PC-9 (cell line): ENCODE results near the gene IL1RN. TPM values are rescaled to one million over a fixed set of nuclear protein-coding genes. Genes with fewer than 3 reads are reported as not detected.

Source experiments
- BruUV-seq: library from RNA; stranded (reverse); fragments of 400-500 nt; replicated peaks from 2 replicates; lab custom pipeline; 2021; lab: Mats Ljungman, UMichigan
- CTCF ChIA-PET: fragments of 300-600 bp; sonication (Branson Sonifier 250); formaldehyde crosslinking; loops from one replicate; lab custom pipeline; 2022; ENCODE audit warnings: antibody characterized with exemption; lab: Charles Lee
- POLR2A ChIA-PET: fragments of 300-600 bp; sonication (Branson Sonifier 250); formaldehyde crosslinking; loops from one replicate; lab custom pipeline; 2022; ENCODE audit warnings: antibody characterized with exemption; ENCODE audit not compliant: unreplicated experiment; lab: Charles Lee
- DNase-seq, 2 experiments: peaks; one replicate each; pipeline versions ENCODE4 v3.0.0 to v3.0.0-alpha.2; 2015 to 2022; ENCODE audit warnings: mixed read lengths in 1 of 2
- H2AFZ ChIP-seq: fragments of 200-600 bp; sonication (generic); 2 replicates; pipeline ENCODE4 v1.8.1; 2017; ENCODE audit warnings: antibody characterized with exemption
- H3F3A ChIP-seq: fragments of 200-600 bp; sonication (generic); 2 replicates; pipeline ENCODE4 v1.8.1; 2017; ENCODE audit warnings: antibody characterized with exemption, mild to moderate bottlenecking, low read depth; ENCODE audit not compliant: insufficient read depth
- H3K27ac ChIP-seq: fragments of 200-600 bp; sonication (generic); 2 replicates; pipeline ENCODE4 v1.6.1; 2016; ENCODE audit warnings: mixed run types
- H3K27me3 ChIP-seq: fragments of 200-600 bp; sonication (generic); 2 replicates; pipeline ENCODE4 v1.6.1; 2016; ENCODE audit warnings: low read depth, mixed run types; ENCODE audit not compliant: insufficient read depth
- H3K36me3 ChIP-seq: fragments of 200-600 bp; sonication (generic); 2 replicates; pipeline ENCODE4 v1.6.1; 2016; ENCODE audit warnings: low read depth, mixed run types
- H3K4me1 ChIP-seq: fragments of 200-600 bp; sonication (generic); replicated peaks from 2 replicates; pipeline ENCODE4 v1.6.1; 2016; ENCODE audit warnings: mixed run types; ENCODE audit not compliant: insufficient read depth
- H3K4me2 ChIP-seq: fragments of 200-600 bp; sonication (generic); 2 replicates; pipeline ENCODE4 v1.6.1; 2017; ENCODE audit warnings: mixed run types
- H3K4me3 ChIP-seq: fragments of 200-600 bp; sonication (generic); 2 replicates; pipeline ENCODE4 v1.6.1; 2016; ENCODE audit warnings: mixed run types
- H3K79me2 ChIP-seq: fragments of 200-600 bp; sonication (generic); 2 replicates; pipeline ENCODE4 v1.6.1; 2017; ENCODE audit warnings: low read depth, mixed run types
- H3K9me2 ChIP-seq: fragments of 200-600 bp; sonication (generic); 2 replicates; pipeline ENCODE4 v1.8.1; 2017; ENCODE audit warnings: mild to moderate bottlenecking; ENCODE audit not compliant: insufficient read depth
- H3K9me3 ChIP-seq: fragments of 200-600 bp; sonication (generic); 2 replicates; pipeline ENCODE4 v1.8.1; 2016; ENCODE audit warnings: low read depth; ENCODE audit not compliant: insufficient read depth
- H4K20me1 ChIP-seq: fragments of 200-600 bp; sonication (generic); 2 replicates; pipeline ENCODE4 v1.8.1; 2017; ENCODE audit not compliant: insufficient read depth
- CTCF ChIP-seq: fragments of 200-600 bp; sonication (generic); conservative IDR thresholded peaks from 2 replicates; pipeline ENCODE4 v1.6.1; 2017; ENCODE audit warnings: mixed run types, antibody characterized with exemption, mild to moderate bottlenecking, moderate library complexity
- EZH2 ChIP-seq: fragments of 200-600 bp; sonication (generic); IDR thresholded peaks from 2 replicates; pipeline ENCODE4 v1.8.0; 2017; ENCODE audit warnings: antibody characterized with exemption, low read depth
- intact Hi-C: fragments of 100-400 bp; cut with micrococcal nuclease; formaldehyde crosslinking; loops from one replicate; pipeline ENCODE4 v1.10.0; 2022; ENCODE audit not compliant: unreplicated experiment
- total RNA-seq: library from RNA; stranded (reverse); gene quantifications from 2 replicates; pipeline ENCODE4 v1.2.3, GENCODE V29; 2021

The IL1RN gene
- total RNA-seq, 1 experiment from 2014 or later = 8.4 TPM

- CTCF ChIA-PET = no interaction called here
- Histone ChIP-seq H3K27ac (no peak overlapping the region), H3K36me3 (no peaks in the 10 kb centered on the region), H4K20me1 (no peaks in the 10 kb centered on the region), H3K79me2 (no peaks in the 10 kb centered on the region), H3K9me3 (no peaks in the 10 kb centered on the region), H3K4me2 (no peak overlapping the region), H3F3A (0 out of 2 replicates have a peak, but pooled peaks cover 4% of the 10 kb centered on the region), H3K4me1 (no peaks in the 10 kb centered on the region), H3K27me3 (no peaks in the 10 kb centered on the region), H3K9me2 (no peaks in the 10 kb centered on the region), H3K4me3 (no peak overlapping the region), H2AFZ (no peak overlapping the region)
- TF ChIP-seq EZH2 (no peak), CTCF (no peak)
- intact Hi-C loops = no loop called here
- no TSS peak for BruUV-seq
- no peak for DNase-seq
- POLR2A ChIA-PET = no interaction called here
These were observed 48.6 kb downstream of the IL1RN start for GRCh38 chr2:113175736-113176695.

GRCh38 chr2:113176696-113177355 is 49.4 kb downstream of the IL1RN start:
- intact Hi-C loops = no loop called here
- Histone ChIP-seq H3K4me1 (no peaks in the 10 kb centered on the region), H3F3A (no peaks in the 10 kb centered on the region), H3K9me2 (no peaks in the 10 kb centered on the region), H4K20me1 (no peaks in the 10 kb centered on the region), H3K4me2 (no peak overlapping the region), H3K27ac (no peak overlapping the region), H3K9me3 (no peaks in the 10 kb centered on the region), H3K27me3 (no peaks in the 10 kb centered on the region), H3K79me2 (no peaks in the 10 kb centered on the region), H2AFZ (no peak overlapping the region), H3K36me3 (no peaks in the 10 kb centered on the region), H3K4me3 (no peak overlapping the region)
- CTCF ChIA-PET = no interaction called here
- POLR2A ChIA-PET = no interaction called here
- no peak for DNase-seq
- TF ChIP-seq CTCF (no peak), EZH2 (no peak)
- no TSS peak for BruUV-seq

- BruUV-seq = no TSS peak
- no peak overlapping the region for H3K27ac ChIP-seq
- H3K9me2 ChIP-seq = no peaks in the 10 kb centered on the region
- no peak overlapping the region for H3K4me2 ChIP-seq
- TF ChIP-seq EZH2 (no peak), CTCF (no peak)
- DNase-seq = no peak
- no peaks in the 10 kb centered on the region for H3K27me3 ChIP-seq
- no peaks in the 10 kb centered on the region for H3K79me2 ChIP-seq
- H3K9me3 ChIP-seq = no peaks in the 10 kb centered on the region
- H3F3A ChIP-seq = no peaks in the 10 kb centered on the region
- H2AFZ ChIP-seq = no peak overlapping the region
- H3K4me1 ChIP-seq = no peaks in the 10 kb centered on the region
- ChIA-PET CTCF (interaction anchor here (0.6 kb wide), 1 partner anchor 18 kb away, joined by 5 read pairs; no protein-coding TSS in a partner anchor), POLR2A (interaction anchor here (0.9 kb wide), 1 partner anchor 189 kb away, joined by 9 read pairs; no protein-coding TSS in a partner anchor)
- intact Hi-C loops = no loop called here
- H4K20me1 ChIP-seq = no peaks in the 10 kb centered on the region
- H3K4me3 ChIP-seq = no peak overlapping the region
- H3K36me3 ChIP-seq = no peaks in the 10 kb centered on the region
These were observed 50.8 kb downstream of the IL1RN start for GRCh38 chr2:113178069-113178746.
